SK-N-SH (cell line): Measurements from ENCODE around the gene LIN7A. TPM values are rescaled to one million over a fixed set of nuclear protein-coding genes. Genes with fewer than 3 reads are reported as not detected.

ENCODE experiments used
- CTCF ChIA-PET: fragments of 300-600, 350-600 bp; formaldehyde crosslinking; extraction: SDS; loops from one replicate; lab custom pipeline; 2021; lab: Yijun Ruan, JAX
- POLR2A ChIA-PET: fragments of 350-600 bp; sonication (Branson Sonifier 250); formaldehyde crosslinking; extraction: SDS; loops from one replicate; lab custom pipeline; 2020; ENCODE audit warnings: antibody characterized with exemption, inconsistent platforms; lab: Yijun Ruan, JAX
- DNase-seq: peaks from one replicate; pipeline ENCODE4 v3.0.0; 2012
- H2AFZ ChIP-seq: fragments of 200-600 bp; sonication (generic); 2 replicates; pipeline ENCODE4 v1.8.1; 2016; ENCODE audit warnings: antibody characterized with exemption, mild to moderate bottlenecking, low read depth
- H3F3A ChIP-seq: fragments of 200-600 bp; sonication (generic); replicated peaks from 2 replicates; pipeline ENCODE3; 2016; ENCODE audit warnings: antibody characterized with exemption, mild to moderate bottlenecking; ENCODE audit not compliant: insufficient read depth
- H3K27ac ChIP-seq, 2 experiments: fragments of 200-500 bp in 1 of 2; fragments of 200-600 bp in 1 of 2; sonication (Bioruptor generic) in 1 of 2; sonication (generic), shearing (Covaris generic) in 1 of 2; 2 replicates each; pipeline versions ENCODE4 v1.5.1 to v1.6.1; 2014 to 2016; ENCODE audit warnings: low read depth in 2 of 2, inconsistent platforms in 1 of 2, low read length in 1 of 2, mild to moderate bottlenecking in 1 of 2, mixed read lengths in 1 of 2
- H3K27me3 ChIP-seq: fragments of 200-600 bp; sonication (generic), shearing (Covaris generic); 2 replicates; pipeline ENCODE4 v1.6.1; 2016; ENCODE audit warnings: mixed run types; ENCODE audit not compliant: insufficient read depth
- H3K36me3 ChIP-seq, 2 experiments: fragments of 200-500 bp in 1 of 2; fragments of 200-600 bp in 1 of 2; sonication (Bioruptor generic) in 1 of 2; sonication (generic) in 1 of 2; replicated peaks in 1 of 2; 2 replicates each; pipeline versions ENCODE3 to v1.5.1; 2014 to 2016; ENCODE audit warnings: low read length in 1 of 2, mild to moderate bottlenecking in 1 of 2; ENCODE audit not compliant: insufficient read depth in 2 of 2, control insufficient read depth in 1 of 2
- H3K4me1 ChIP-seq, 2 experiments: fragments of 200-500 bp in 1 of 2; fragments of 200-600 bp in 1 of 2; sonication (Bioruptor generic) in 1 of 2; sonication (generic), shearing (Covaris generic) in 1 of 2; 2 replicates each; pipeline versions ENCODE4 v1.5.1 to v1.6.1; 2014 to 2016; ENCODE audit warnings: low read depth in 1 of 2, low read length in 1 of 2, mixed run types in 1 of 2; ENCODE audit not compliant: insufficient read depth in 2 of 2, control insufficient read depth in 1 of 2
- H3K4me2 ChIP-seq: fragments of 200-600 bp; sonication (generic), shearing (Covaris generic); 2 replicates; pipeline ENCODE4 v1.6.1; 2017; ENCODE audit warnings: mixed run types
- H3K4me3 ChIP-seq, 2 experiments: fragments of 200-500 bp in 1 of 2; fragments of 200-600 bp in 1 of 2; sonication (Bioruptor generic) in 1 of 2; sonication (generic), shearing (Covaris generic) in 1 of 2; 2 replicates each; pipeline versions ENCODE4 v1.5.1 to v1.8.1; 2014 to 2016; ENCODE audit warnings: low read depth in 2 of 2, inconsistent platforms in 1 of 2, low read length in 1 of 2, mild to moderate bottlenecking in 1 of 2, mixed read lengths in 1 of 2, moderate library complexity in 1 of 2
- H3K79me2 ChIP-seq: fragments of 200-600 bp; sonication (generic); 2 replicates; pipeline ENCODE4 v1.8.1; 2017; ENCODE audit warnings: mild to moderate bottlenecking; ENCODE audit not compliant: insufficient read depth
- H3K9ac ChIP-seq: fragments of 200-600 bp; sonication (generic); 2 replicates; pipeline ENCODE4 v1.6.1; 2017; ENCODE audit warnings: mixed run types
- H3K9me2 ChIP-seq: fragments of 200-600 bp; sonication (generic); 2 replicates; pipeline ENCODE4 v1.6.1; 2017; ENCODE audit warnings: mixed run types
- H3K9me3 ChIP-seq: fragments of 200-600 bp; sonication (generic); 2 replicates; pipeline ENCODE4 v1.6.1; 2017; ENCODE audit warnings: mixed run types, mild to moderate bottlenecking, moderate library complexity
- H4K20me1 ChIP-seq: fragments of 200-600 bp; sonication (generic); 2 replicates; pipeline ENCODE4 v1.6.1; 2017; ENCODE audit warnings: mild to moderate bottlenecking, mixed run types; ENCODE audit not compliant: insufficient read depth
- CHD2 ChIP-seq: fragments of 150-350 bp; IDR thresholded peaks from 2 replicates; pipeline ENCODE4 v1.6.1; 2018; ENCODE audit warnings: low read length; ENCODE audit not compliant: partially characterized antibody
- CTCF ChIP-seq: fragments of 200-600 bp; sonication (generic); IDR thresholded peaks from 2 replicates; pipeline ENCODE4 v1.6.1; 2017; ENCODE audit warnings: antibody characterized with exemption, mild to moderate bottlenecking, moderate library complexity
- EP300 ChIP-seq, 2 experiments: IDR thresholded peaks; 2 replicates each; pipeline versions ENCODE4 v1.4.0 to v1.6.1; 2012; ENCODE audit warnings: borderline replicate concordance in 1 of 2, low read depth in 1 of 2, low read length in 1 of 2
- FOSL2 ChIP-seq: IDR thresholded peaks from 2 replicates; pipeline ENCODE4 v1.4.0; 2012; ENCODE audit warnings: low read depth, mild to moderate bottlenecking, moderate library complexity, borderline replicate concordance
- FOXJ3 ChIP-seq: sonication (generic); formaldehyde crosslinking; IDR thresholded peaks from 2 replicates; pipeline ENCODE4 v1.5.1; 2020; ENCODE audit warnings: mild to moderate bottlenecking, missing genetic modification reagents
- GATA2 ChIP-seq: sonication (generic); formaldehyde crosslinking; IDR thresholded peaks from 2 replicates; pipeline ENCODE4 v1.5.0; 2020; ENCODE audit warnings: mild to moderate bottlenecking, missing genetic modification reagents
- JUND ChIP-seq: IDR thresholded peaks from 2 replicates; pipeline ENCODE4 v1.4.0; 2012
- MAX ChIP-seq: IDR thresholded peaks from 2 replicates; pipeline ENCODE4 v1.4.0; 2012; ENCODE audit warnings: low read depth
- MEF2A ChIP-seq: IDR thresholded peaks from 2 replicates; pipeline ENCODE4 v1.4.0; 2012; ENCODE audit warnings: low read depth, borderline replicate concordance
- NFIC ChIP-seq: IDR thresholded peaks from 2 replicates; pipeline ENCODE4 v1.4.0; 2012; ENCODE audit warnings: borderline replicate concordance
- NRF1 ChIP-seq: IDR thresholded peaks from 2 replicates; pipeline ENCODE4 v1.6.1; 2012; ENCODE audit warnings: low read depth, mild to moderate bottlenecking, low read length
- RAD21 ChIP-seq: IDR thresholded peaks from 2 replicates; pipeline ENCODE4 v1.6.1; 2012; ENCODE audit warnings: mild to moderate bottlenecking, low read length
- RFX5 ChIP-seq: IDR thresholded peaks from 2 replicates; pipeline ENCODE4 v1.6.1; 2012; ENCODE audit warnings: mild to moderate bottlenecking, improper control_type of control experiment, low read length
- TCF12 ChIP-seq: IDR thresholded peaks from 2 replicates; pipeline ENCODE4 v1.4.0; 2012
- TEAD4 ChIP-seq: IDR thresholded peaks from 2 replicates; pipeline ENCODE4 v1.4.0; 2012; ENCODE audit warnings: mild to moderate bottlenecking, borderline replicate concordance; ENCODE audit not compliant: insufficient read depth
- YY1 ChIP-seq: IDR thresholded peaks from 2 replicates; pipeline ENCODE4 v1.4.0; 2012; ENCODE audit warnings: low read depth, mild to moderate bottlenecking
- ZBTB33 ChIP-seq: IDR thresholded peaks from 2 replicates; pipeline ENCODE4 v1.4.0; 2012; ENCODE audit warnings: low read depth, borderline replicate concordance
- WGBS: methylation state at CpG from one replicate; pipeline ENCODE4 v1.1.6; 2017; ENCODE audit warnings: low lambda C conversion rate; 5-methylcytosine and 5-hydroxymethylcytosine counted together
- polyA plus RNA-seq, 3 experiments: library from polyadenylated mRNA; depleted of rRNA; stranded (reverse); fragments of >200 nt; gene quantifications; 2 replicates each; pipeline ENCODE4 v1.2.3, GENCODE V29; 2012

The LIN7A gene
- polyA plus RNA-seq, 1 of the 3 experiments (the other 2 are of a cell fraction), result not detected

- Histone ChIP-seq H3K4me3 (no peak overlapping the region), H3K9me3 (no peaks in the 10 kb centered on the region), H2AFZ (no peak overlapping the region), H3K9ac (no peak overlapping the region), H3K9me2 (no peaks in the 10 kb centered on the region), H3K4me1 (no peaks in the 10 kb centered on the region), H3K27me3 (no peaks in the 10 kb centered on the region), H4K20me1 (no peaks in the 10 kb centered on the region), H3F3A (no peaks in the 10 kb centered on the region), H3K4me2 (no peak overlapping the region), H3K36me3 (no peaks in the 10 kb centered on the region), H3K27ac (no peak overlapping the region), H3K79me2 (no peaks in the 10 kb centered on the region)
- WGBS, result 6% methylated on average over 3 of the region's 3 CpGs
- DNase-seq, result no peak
- CTCF ChIA-PET, result interaction anchor here (0.9 kb wide), 1 partner anchor 9 kb away, joined by 4 read pairs; no protein-coding TSS in a partner anchor
- POLR2A ChIA-PET, result no interaction called here
- TF ChIP-seq YY1, result no peak
- no peak for TF ChIP-seq TCF12
- no peak for TF ChIP-seq FOXJ3 (CRISPR knock-in tag)
- TF ChIP-seq CHD2, result no peak
- TF ChIP-seq NRF1, result no peak
- TF ChIP-seq GATA2 (CRISPR knock-in tag), result no peak
- TF ChIP-seq RAD21, result no peak
- no peak for TF ChIP-seq MEF2A
- no peak for TF ChIP-seq ZBTB33
- no peak for TF ChIP-seq JUND
- TF ChIP-seq EP300 (IDR thresholded peaks at IDR 0.05; ENCODE audit: borderline replicate concordance in 1 of 2, low read depth in 1 of 2, low read length in 1 of 2), result no peak
- TF ChIP-seq FOSL2, result no peak
- TF ChIP-seq, all 33 proteins: peak for 0
These were observed 183.5 kb downstream of the LIN7A start for GRCh38 chr12:80754274-80754673.

- Histone ChIP-seq H3K4me2 (no peak overlapping the region), H3K4me1 (no peaks in the 10 kb centered on the region), H2AFZ (no peak overlapping the region), H3K9ac (no peak overlapping the region), H3K4me3 (no peak overlapping the region), H3K27me3 (peaks cover 8% of the 10 kb centered on the region; the same call in 1 of the 2 replicates), H4K20me1 (no peaks in the 10 kb centered on the region), H3K9me2 (no peaks in the 10 kb centered on the region), H3K79me2 (no peaks in the 10 kb centered on the region), H3F3A (no peaks in the 10 kb centered on the region), H3K36me3 (no peaks in the 10 kb centered on the region), H3K9me3 (no peaks in the 10 kb centered on the region)
- CTCF ChIA-PET, result no interaction called here
- DNase-seq, result no peak
- POLR2A ChIA-PET, result no interaction called here
- TF ChIP-seq YY1 (no peak), RAD21 (no peak), ZBTB33 (no peak), MEF2A (no peak), MAX (no peak), CTCF (no peak), TEAD4 (no peak), NFIC (no peak), RFX5 (no peak), CHD2 (no peak)
- TF ChIP-seq, all 33 proteins: peak for 0
- no peak overlapping the region for H3K27ac ChIP-seq
These were observed 185.3 kb downstream of the LIN7A start for GRCh38 chr12:80752464-80752863.
